ENCODE measurements around the gene FLT4.

DNA sequence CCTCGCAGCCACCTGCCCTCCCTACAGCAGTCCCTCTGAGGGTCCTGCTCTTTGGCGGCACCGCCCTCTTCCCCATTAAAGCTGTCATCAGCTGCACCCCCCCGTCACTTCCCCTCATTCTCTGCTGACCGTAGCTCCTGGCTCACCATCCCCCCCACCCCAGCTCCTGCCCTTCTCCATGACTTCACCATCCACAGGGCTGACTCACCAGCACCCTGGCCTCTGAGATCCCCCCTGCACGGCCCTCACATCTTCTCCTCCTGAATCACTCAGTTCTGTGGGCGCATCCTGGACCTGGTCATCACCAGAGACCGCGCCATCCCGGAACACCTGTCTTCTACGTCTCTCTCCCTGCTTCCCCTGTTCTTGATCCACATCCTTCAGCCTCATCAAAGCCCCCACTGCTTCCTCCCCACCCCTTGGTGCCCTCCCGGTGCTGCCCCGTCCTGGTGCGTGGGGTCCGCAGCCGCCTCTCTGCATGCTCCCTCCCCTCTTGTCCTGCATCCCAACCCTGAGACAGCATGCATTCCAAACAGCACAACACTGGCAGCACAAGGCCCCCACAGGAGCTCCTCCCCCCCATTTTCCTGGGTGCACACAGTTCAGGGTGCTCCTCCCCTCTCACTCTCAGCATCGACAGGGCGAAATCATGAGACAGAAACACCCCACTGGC, 12.9 kb downstream of the FLT4 start:
- TF ChIP-seq, protein P1, sequence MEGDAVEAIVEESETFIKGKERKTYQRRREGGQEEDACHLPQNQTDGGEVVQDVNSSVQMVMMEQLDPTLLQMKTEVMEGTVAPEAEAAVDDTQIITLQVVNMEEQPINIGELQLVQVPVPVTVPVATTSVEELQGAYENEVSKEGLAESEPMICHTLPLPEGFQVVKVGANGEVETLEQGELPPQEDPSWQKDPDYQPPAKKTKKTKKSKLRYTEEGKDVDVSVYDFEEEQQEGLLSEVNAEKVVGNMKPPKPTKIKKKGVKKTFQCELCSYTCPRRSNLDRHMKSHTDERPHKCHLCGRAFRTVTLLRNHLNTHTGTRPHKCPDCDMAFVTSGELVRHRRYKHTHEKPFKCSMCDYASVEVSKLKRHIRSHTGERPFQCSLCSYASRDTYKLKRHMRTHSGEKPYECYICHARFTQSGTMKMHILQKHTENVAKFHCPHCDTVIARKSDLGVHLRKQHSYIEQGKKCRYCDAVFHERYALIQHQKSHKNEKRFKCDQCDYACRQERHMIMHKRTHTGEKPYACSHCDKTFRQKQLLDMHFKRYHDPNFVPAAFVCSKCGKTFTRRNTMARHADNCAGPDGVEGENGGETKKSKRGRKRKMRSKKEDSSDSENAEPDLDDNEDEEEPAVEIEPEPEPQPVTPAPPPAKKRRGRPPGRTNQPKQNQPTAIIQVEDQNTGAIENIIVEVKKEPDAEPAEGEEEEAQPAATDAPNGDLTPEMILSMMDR (IDR thresholded peaks at IDR 0.05; ENCODE audit: insufficient read depth, low read length, poor library complexity, severe bottlenecking), result no peak
- no peak for TF ChIP-seq EZH2phosphoT487 (conservative IDR thresholded peaks at IDR 0.05; ENCODE audit: low read length)
